Stimulated activated CD4-positive, alpha-beta T cell treated with anti-CD3 and anti-CD28 coated beads, Interleukin-4, amount 100 ng/mL, for 24 hours (primary cell): ENCODE results near the gene RASA4.
"Not testable (repeated sequence)": the region's sequence is repeated elsewhere in the genome, so short reads cannot be mapped to it uniquely, and the experiment has no call there.

Experiments used
- DNase-seq: peaks from one replicate; pipeline ENCODE4 v3.0.0-alpha.2; 2020

The RASA4 gene

GRCh38 chr7:102604431-102605145 lies 12.0 kb downstream of the RASA4 start:
- DNase-seq: not testable (repeated sequence)

GRCh38 chr7:102602317-102602716 lies 14.2 kb downstream of the RASA4 start:
- not testable (repeated sequence) for DNase-seq

GRCh38 chr7:102599699-102600098 lies 16.9 kb downstream of the RASA4 start:
- not testable (repeated sequence) for DNase-seq

GRCh38 chr7:102596036-102596435 lies 20.5 kb downstream of the RASA4 start:
- not testable (repeated sequence) for DNase-seq

GRCh38 chr7:102593637-102594334 lies 22.8 kb downstream of the RASA4 start:
- not testable (repeated sequence) for DNase-seq

GRCh38 chr7:102592477-102593019 lies 24.0 kb downstream of the RASA4 start:
- DNase-seq: peak; percentile 11

- not testable (repeated sequence) for DNase-seq
Measured at GRCh38 chr7:102589857-102590256, 26.7 kb downstream of the RASA4 start.

- not testable (repeated sequence) for DNase-seq
Measured at GRCh38 chr7:102583495-102583894, 33.1 kb downstream of the RASA4 start.

- not testable (repeated sequence) for DNase-seq
Measured at GRCh38 chr7:102581722-102582121, 34.8 kb downstream of the RASA4 start.

- DNase-seq: not testable (repeated sequence)
Measured at GRCh38 chr7:102578486-102578885, 38.1 kb downstream of the RASA4 start.

- not testable (repeated sequence) for DNase-seq
Measured at GRCh38 chr7:102577315-102578240, 39.0 kb downstream of the RASA4 start.

- DNase-seq: not testable (repeated sequence)
Measured at GRCh38 chr7:102576363-102576762, 40.2 kb downstream of the RASA4 start.

- not testable (repeated sequence) for DNase-seq
Measured at GRCh38 chr7:102574607-102575006, 41.9 kb downstream of the RASA4 start.

GRCh38 chr7:102572261-102573239 lies 44.0 kb downstream of the RASA4 start, which contains the start of gene POLR2J3:
Gene POLR2J3, minus strand, starts transcription at chr7:102572583. Its CDS starts 62 bp downstream, at chr7:102572521.
- DNase-seq: peak; percentile 99

- not testable (repeated sequence) for DNase-seq
Measured at GRCh38 chr7:102568620-102569019, 47.9 kb downstream of the RASA4 start.

GRCh38 chr7:102550808-102551422 lies 65.6 kb downstream of the RASA4 start, which contains the start of gene SPDYE2:
Gene SPDYE2, plus strand, starts transcription at chr7:102551226. Its CDS starts 2,030 bp downstream, at chr7:102553256.
- DNase-seq: not testable (repeated sequence)

GRCh38 chr7:102546353-102546752 lies 70.2 kb downstream of the RASA4 start:
- not testable (repeated sequence) for DNase-seq

GRCh38 chr7:102545288-102545687 lies 71.3 kb downstream of the RASA4 start:
- not testable (repeated sequence) for DNase-seq

- DNase-seq: not testable (repeated sequence)
Measured at GRCh38 chr7:102544372-102544771, 72.2 kb downstream of the RASA4 start.

GRCh38 chr7:102543596-102543995 lies 73.0 kb downstream of the RASA4 start, which contains the start of gene UPK3BL2:
Gene UPK3BL2, minus strand, starts transcription at chr7:102543696. Its CDS starts 60 bp downstream, at chr7:102543636.
- not testable (repeated sequence) for DNase-seq
